Measurements from ENCODE around the gene KCNK7. TPM values are rescaled to one million over a fixed set of nuclear protein-coding genes. Genes with fewer than 3 reads are reported as not detected.

KCNK7 gene
- total RNA-seq, 1 experiment from 2014 or later: 1.8 TPM

DNA sequence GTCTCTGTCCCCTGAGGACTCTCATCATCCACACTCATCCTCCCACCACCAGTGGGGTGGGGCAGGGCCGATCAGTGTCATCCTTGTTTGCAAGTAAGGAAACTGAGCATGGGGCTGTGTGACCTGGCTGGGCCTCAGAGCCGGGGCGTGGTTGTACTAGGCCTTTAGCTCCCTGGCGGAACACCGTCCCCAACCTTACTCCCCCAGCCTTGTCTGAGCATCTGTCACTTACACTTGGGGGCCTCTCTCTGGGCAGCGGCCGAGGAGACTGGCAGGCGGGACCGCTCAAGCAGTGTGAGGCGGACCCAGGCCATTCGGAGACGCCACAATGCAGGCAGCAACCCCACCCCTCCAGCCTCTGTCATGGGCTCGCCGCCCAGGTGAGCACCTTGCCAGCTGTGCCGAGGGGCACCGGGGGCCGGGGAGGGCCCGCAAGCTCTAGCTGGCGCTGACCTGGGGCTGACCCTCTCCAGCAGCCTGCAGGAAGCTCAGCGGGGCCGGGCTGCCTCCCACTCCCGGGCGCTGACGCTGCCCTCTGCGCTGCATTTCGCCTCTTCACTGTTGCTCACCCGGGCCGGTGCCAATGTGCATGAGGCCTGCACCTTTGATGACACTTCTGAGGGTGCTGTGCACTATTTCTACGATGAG lies 23.8 kb upstream of the KCNK7 start:
- Histone ChIP-seq H3K23me2 (ENCODE audit: insufficient read length, low read depth, low read length, poor library complexity, severe bottlenecking) (peaks cover 11% of the 10 kb centered on the region), H3K9ac (ENCODE audit: extremely low read depth, insufficient read length, low read length) (no peak overlapping the region), H3K79me1 (ENCODE audit: insufficient read depth, low read depth, low read length, poor library complexity, severe bottlenecking) (no peaks in the 10 kb centered on the region), H4K5ac (ENCODE audit: insufficient read length, low read depth, low read length) (no peak overlapping the region), H3K23ac (ENCODE audit: insufficient read length, low read depth, low read length) (no peak overlapping the region), H3K79me2 (ENCODE audit: insufficient read depth, low read length) (peaks cover 7% of the 10 kb centered on the region; the same call in 1 of the 2 replicates), H3K4ac (ENCODE audit: low read depth, low read length) (no peak overlapping the region), H3K18ac (ENCODE audit: insufficient read length, low read depth, low read length) (no peak overlapping the region), H3K27me3 (ENCODE audit: insufficient read depth, low read length) (no peaks in the 10 kb centered on the region), H3K9me3 (ENCODE audit: control insufficient read depth, low read depth, low read length) (no peaks in the 10 kb centered on the region), H2AFZ (ENCODE audit: low read length) (no peak overlapping the region), H3K4me1 (ENCODE audit: insufficient read depth, low read length) (no peaks in the 10 kb centered on the region; the same call in none of the 2 replicates), H2BK5ac (ENCODE audit: insufficient read length, low read length) (no peak overlapping the region), H2BK20ac (ENCODE audit: low read depth, low read length, poor library complexity, severe bottlenecking) (no peak overlapping the region), H4K8ac (replicated peaks; ENCODE audit: insufficient read length, low read depth, low read length) (no peak overlapping the region), H4K20me1 (ENCODE audit: control insufficient read depth, insufficient read depth, insufficient read length) (no peaks in the 10 kb centered on the region), H4K91ac (ENCODE audit: insufficient read length, low read depth, low read length) (no peak overlapping the region), H2AK5ac (ENCODE audit: insufficient read length, low read length) (no peak overlapping the region), H3K56ac (ENCODE audit: insufficient read length, low read depth, low read length) (no peak overlapping the region), H3K27ac (ENCODE audit: insufficient read length, low read depth, low read length) (no peak overlapping the region), H2BK12ac (ENCODE audit: insufficient read length, low read depth, low read length) (no peak overlapping the region), H2BK120ac (ENCODE audit: low read depth, low read length, poor library complexity, severe bottlenecking) (no peak overlapping the region), H3K14ac (ENCODE audit: insufficient read depth, low read length) (no peak overlapping the region), H3K4me2 (ENCODE audit: insufficient read depth, insufficient read length, low read length) (no peak overlapping the region), H3T11ph (ENCODE audit: low read length) (no peak overlapping the region), H2BK15ac (ENCODE audit: low read depth, low read length) (no peak overlapping the region)
- Mint-ChIP-seq H3K27me3 (ENCODE audit: low read depth) (peaks cover 3% of the 10 kb centered on the region), H3K36me3 (ENCODE audit: insufficient read depth in 1 of 3, low read depth in 3 of 3) (peaks cover 21 to 57% (median 56%) of the 10 kb centered on the region in 3 experiments; a peak in 6 of 7 replicates), H3K4me3 (no peak overlapping the region; a peak in 1 of 5 replicates), H3K4me1 (peaks cover 8% of the 10 kb centered on the region in 2 experiments), H3K27ac (no peak overlapping the region), H3K9me3 (no peaks in the 10 kb centered on the region)
- TF ChIP-seq, protein P1, sequence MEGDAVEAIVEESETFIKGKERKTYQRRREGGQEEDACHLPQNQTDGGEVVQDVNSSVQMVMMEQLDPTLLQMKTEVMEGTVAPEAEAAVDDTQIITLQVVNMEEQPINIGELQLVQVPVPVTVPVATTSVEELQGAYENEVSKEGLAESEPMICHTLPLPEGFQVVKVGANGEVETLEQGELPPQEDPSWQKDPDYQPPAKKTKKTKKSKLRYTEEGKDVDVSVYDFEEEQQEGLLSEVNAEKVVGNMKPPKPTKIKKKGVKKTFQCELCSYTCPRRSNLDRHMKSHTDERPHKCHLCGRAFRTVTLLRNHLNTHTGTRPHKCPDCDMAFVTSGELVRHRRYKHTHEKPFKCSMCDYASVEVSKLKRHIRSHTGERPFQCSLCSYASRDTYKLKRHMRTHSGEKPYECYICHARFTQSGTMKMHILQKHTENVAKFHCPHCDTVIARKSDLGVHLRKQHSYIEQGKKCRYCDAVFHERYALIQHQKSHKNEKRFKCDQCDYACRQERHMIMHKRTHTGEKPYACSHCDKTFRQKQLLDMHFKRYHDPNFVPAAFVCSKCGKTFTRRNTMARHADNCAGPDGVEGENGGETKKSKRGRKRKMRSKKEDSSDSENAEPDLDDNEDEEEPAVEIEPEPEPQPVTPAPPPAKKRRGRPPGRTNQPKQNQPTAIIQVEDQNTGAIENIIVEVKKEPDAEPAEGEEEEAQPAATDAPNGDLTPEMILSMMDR (conservative IDR thresholded peaks at IDR 0.05): no peak
- no peak for DNase-seq
- no CpG with 5 or more reads among the region's 29 CpGs for WGBS (ENCODE audit: extremely low coverage, insufficient read length, low lambda C conversion rate)
